Measurements from ENCODE around the gene CBX2. TPM values are rescaled to one million over a fixed set of nuclear protein-coding genes. Genes with fewer than 3 reads are reported as not detected.

The CBX2 gene
- total RNA-seq, 2 donors from 2014 or later, result 2.4 to 5.6 TPM

DNA sequence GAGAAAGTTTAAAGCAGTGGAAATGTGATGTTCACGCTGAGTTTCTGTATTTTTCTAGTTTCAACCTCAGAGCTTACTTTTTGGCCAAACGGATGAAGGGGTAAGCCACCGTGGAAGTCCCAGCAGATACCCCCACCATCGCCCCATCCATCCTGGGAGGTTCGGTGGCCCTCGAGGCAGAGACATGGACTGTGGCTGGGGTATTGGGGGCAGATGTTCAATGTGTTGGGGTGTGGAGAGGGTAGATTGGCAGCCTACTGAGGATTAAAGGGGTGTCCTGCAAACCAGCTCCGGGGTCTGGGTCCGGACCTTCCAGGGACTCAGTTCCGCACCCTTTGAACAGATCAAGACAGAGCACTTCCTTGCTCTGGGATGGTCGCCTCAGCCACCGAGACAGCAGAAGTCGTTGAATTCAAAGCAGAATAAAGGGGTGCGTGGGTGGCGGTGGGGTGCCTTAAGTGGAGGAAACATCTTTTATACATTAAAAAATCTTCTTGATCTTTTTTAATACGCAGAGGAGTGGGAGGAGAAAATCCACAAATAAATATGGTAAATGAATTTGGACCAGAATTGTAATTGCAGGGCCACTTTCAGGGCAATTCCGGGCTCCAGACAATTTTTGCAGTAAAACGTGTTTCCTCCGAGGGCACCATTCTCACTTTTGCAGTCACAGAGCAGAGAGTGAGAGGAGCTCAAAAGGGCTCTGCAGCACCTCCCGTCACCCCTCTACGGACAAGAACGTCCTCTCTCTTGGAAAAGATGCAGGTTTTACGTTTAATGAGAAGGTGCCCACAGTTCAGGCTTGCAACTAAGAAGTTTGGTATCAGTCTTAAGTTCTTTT, 27.1 kb downstream of the CBX2 start:
- H3K27me3 Mint-ChIP-seq (ENCODE audit: low read depth), result peaks cover 73% of the 10 kb centered on the region
- H3K4me3 Mint-ChIP-seq, result peak overlapping the region; percentile 80 to 92
- ATAC-seq (replicated peaks in 1 of 2), result no peak
- peaks cover 5% of the 10 kb centered on the region in 2 donors for H3K36me3 Mint-ChIP-seq (ENCODE audit: insufficient read depth in 2 of 2)
- H3K9me3 Mint-ChIP-seq, result peaks cover 0 to 3% of the 10 kb centered on the region in 2 donors
- H3K27ac Mint-ChIP-seq, result no peak overlapping the region
- DNase-seq, result peak in 1 of 2 donors; percentile 48
- H3K4me1 Mint-ChIP-seq (ENCODE audit: low read depth), result peaks cover 53% of the 10 kb centered on the region

DNA sequence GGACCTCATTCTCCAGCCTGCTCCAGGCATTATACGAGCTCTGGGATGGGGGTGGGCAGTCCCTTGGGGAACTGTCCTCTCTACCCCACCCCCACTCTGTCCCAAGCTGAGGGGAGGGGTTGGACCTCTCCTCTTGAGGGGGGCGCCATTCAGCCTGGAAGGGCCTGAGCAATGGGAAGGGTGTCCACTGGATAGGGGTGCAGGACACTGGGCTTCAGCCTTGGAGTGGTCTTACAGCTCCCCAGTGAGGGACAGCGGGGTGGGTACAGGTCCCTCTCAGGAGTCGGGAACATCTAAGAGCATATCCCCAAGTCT, 28.5 kb downstream of the CBX2 start:
- Mint-ChIP-seq H3K4me1 (ENCODE audit: low read depth) (peaks cover 51% of the 10 kb centered on the region), H3K36me3 (ENCODE audit: insufficient read depth in 2 of 2) (peaks cover 5% of the 10 kb centered on the region in 2 donors), H3K27me3 (ENCODE audit: low read depth) (peaks cover 74% of the 10 kb centered on the region), H3K9me3 (peaks cover 0 to 3% of the 10 kb centered on the region in 2 donors), H3K4me3 (no peak overlapping the region), H3K27ac (no peak overlapping the region)
- DNase-seq (no peak), ATAC-seq (replicated peaks in 1 of 2) (no peak)

DNA sequence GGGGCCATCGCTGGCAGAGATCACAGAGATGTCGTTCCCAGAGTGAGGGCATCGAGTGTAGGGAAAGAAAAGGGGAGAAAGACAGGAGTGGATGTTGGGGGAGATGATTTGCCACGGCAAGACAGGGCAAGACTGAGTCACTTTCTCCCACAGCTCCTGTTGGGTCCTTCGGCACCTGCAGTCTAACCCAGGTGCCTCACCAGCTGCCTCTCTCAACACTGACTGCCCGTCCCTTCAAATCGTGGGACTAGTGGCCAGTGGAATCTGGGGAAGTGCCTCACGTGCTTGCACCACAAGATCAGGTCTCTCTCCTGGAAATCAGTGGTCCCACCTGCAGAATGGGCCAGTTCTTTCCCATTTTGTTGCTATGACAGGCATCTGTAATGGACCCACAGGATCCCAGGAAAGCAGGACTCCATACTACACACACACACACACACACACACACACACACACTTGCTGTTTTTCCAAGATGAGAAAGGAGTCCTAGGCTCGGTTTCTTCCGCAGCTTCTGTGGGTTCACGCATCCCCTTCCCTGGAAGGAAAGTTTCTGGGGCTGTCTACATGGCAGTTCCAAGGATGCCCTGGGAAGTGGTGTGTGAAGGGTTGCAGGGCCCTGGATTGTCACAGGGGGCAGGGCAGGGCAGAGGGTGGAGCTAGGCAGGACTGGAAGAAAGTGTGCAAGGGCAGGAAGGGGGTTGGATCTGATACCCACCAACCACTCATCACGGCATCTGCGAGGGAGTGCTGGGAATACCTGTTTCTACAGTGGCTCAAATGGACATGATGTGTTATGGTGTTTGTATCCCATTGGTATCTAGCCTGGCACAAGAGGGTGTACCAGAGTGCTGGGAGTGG, 29.1 kb downstream of the CBX2 start:
- no peak for DNase-seq
- Mint-ChIP-seq H3K27me3 (ENCODE audit: low read depth) (peaks cover 73% of the 10 kb centered on the region), H3K4me1 (ENCODE audit: low read depth) (peaks cover 50% of the 10 kb centered on the region), H3K27ac (no peak overlapping the region), H3K4me3 (no peak overlapping the region), H3K9me3 (peaks cover 0 to 3% of the 10 kb centered on the region in 2 donors), H3K36me3 (ENCODE audit: insufficient read depth in 2 of 2) (peaks cover 4 to 5% of the 10 kb centered on the region in 2 donors)
- no peak for ATAC-seq (replicated peaks in 1 of 2)

DNA sequence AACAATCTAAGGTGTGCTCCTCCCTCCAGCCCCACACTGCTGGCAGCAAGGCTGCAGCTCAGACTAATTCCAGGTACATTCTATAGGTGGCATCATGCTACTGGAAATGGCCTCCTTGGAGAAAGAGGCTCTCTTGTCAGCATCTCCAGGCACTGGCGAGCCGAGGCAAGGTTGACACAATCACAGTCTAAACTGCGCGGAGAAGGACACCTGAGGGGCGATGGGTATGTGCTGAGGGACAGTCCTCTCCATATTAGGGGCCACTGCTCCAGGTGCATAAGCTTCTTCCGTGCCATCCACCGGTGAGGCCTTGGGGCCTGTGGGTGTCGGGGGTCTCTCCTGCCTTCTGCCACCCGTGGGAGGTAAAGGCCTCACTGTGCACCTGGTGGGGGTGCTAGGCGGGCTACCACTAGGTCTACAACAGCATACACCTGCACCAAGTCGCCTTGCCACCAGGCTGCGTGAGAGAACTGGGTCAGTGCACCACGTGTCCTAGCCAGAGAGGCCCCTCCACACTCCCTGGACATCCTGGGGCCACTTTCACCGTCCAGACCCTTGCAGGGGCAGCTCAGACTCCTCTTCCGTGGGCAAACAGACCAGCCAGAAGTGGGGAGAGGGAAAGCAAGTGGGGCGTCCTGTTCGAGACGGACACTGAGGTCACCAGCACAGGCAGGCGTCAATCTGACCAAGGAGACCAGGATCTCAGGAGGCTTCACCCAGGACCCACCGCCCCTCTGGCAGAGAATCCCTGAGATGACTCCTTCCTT, 31.0 kb downstream of the CBX2 start:
- Mint-ChIP-seq H3K27ac (no peak overlapping the region), H3K4me3 (peak overlapping the region; percentile 43 to 77), H3K36me3 (ENCODE audit: insufficient read depth in 2 of 2) (peaks cover 2 to 3% of the 10 kb centered on the region in 2 donors), H3K9me3 (peaks cover 0 to 3% of the 10 kb centered on the region in 2 donors), H3K27me3 (ENCODE audit: low read depth) (peaks cover 66% of the 10 kb centered on the region), H3K4me1 (ENCODE audit: low read depth) (peaks cover 55% of the 10 kb centered on the region)
- ATAC-seq (replicated peaks in 1 of 2) (no peak), DNase-seq (no peak)

DNA sequence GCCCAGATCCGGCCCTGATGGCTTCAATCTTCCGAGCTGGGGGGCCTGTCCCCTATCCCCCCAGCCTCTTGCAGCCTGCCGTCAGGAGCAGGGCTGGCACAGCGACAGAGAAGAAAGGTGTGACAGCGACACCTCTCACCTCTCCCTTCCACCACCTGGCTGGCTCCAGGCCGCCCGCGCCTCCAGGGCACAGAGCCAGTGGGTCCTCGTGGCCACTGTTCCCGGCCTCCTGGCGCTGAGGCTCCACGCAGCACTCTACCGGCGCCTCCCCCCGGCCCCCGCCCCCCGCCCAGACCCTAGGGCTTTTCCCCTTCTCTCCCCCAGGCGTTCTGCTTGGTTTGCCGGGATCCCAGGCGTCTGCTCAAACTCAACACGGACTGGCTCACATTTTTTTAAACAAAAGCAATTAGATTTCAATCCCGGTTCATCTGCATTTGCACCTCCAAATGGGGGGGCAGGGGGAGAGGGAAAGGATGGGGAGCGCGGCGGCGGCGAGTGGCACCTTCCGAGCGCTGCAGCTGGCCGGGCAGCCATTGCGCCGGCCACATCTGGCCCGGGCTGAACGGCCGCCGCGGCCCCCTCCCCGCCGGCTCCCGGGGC, 31.7 kb downstream of the CBX2 start:
- ATAC-seq (replicated peaks in 1 of 2) (no peak), DNase-seq (no peak)
- Mint-ChIP-seq H3K27me3 (ENCODE audit: low read depth) (peaks cover 71% of the 10 kb centered on the region), H3K36me3 (ENCODE audit: insufficient read depth in 2 of 2) (peaks cover 0 to 3% of the 10 kb centered on the region in 2 donors), H3K9me3 (no peaks in the 10 kb centered on the region), H3K4me1 (ENCODE audit: low read depth) (peaks cover 58% of the 10 kb centered on the region), H3K27ac (no peak overlapping the region), H3K4me3 (peak overlapping the region; percentile 68 to 77)

DNA sequence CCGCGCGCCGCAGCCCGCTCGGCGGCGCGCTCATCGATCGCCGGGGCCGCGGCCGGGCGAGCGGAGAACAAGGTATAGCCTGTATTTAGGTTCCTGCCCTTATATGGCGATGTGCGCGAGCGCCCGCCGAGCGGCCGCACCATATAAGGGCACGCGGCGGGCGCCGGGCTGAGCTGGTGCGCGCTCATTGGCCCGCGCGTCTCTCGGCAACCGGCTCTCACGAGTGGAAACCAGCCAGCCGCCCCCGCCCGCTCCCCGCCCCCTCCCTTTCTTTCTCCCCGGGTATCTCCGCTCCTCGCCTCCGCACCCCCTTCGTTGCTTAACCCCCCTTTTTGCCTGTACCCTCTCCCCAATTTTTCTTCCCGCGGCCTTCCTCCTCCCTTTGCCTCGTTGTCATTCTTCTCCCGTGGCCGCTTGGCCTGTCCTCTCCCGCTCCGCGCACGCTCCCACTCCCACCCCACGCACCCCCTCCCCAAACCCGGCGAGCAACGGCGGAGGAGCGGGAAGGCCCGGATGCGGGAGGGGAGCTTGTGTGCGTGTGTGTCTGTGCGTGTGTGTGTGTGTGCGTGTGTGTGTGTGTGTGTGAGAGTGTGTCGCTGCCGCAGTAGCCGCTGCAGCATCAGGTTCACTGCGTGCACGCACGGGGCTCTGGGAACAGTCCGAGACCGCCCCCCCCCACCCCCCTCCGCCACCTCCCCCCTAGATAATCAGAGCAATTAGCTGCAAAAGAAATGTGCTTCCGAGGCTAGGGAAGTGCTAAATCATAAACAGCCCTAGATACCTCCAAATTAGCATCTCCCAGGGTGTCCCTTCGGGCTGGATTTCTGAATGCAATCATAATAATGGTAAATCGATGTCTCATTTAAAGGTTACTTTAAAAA, 32.4 kb downstream of the CBX2 start:
- Mint-ChIP-seq H3K36me3 (ENCODE audit: insufficient read depth in 2 of 2) (peaks cover 0 to 3% of the 10 kb centered on the region in 2 donors), H3K27me3 (ENCODE audit: low read depth) (peaks cover 66% of the 10 kb centered on the region), H3K4me3 (peak overlapping the region; percentile 73 to 75), H3K4me1 (ENCODE audit: low read depth) (peaks cover 52% of the 10 kb centered on the region), H3K9me3 (no peaks in the 10 kb centered on the region), H3K27ac (no peak overlapping the region)
- DNase-seq, result peak; percentile 83 to 87
- peak; percentile 89 to 90 for ATAC-seq (replicated peaks in 1 of 2)

DNA sequence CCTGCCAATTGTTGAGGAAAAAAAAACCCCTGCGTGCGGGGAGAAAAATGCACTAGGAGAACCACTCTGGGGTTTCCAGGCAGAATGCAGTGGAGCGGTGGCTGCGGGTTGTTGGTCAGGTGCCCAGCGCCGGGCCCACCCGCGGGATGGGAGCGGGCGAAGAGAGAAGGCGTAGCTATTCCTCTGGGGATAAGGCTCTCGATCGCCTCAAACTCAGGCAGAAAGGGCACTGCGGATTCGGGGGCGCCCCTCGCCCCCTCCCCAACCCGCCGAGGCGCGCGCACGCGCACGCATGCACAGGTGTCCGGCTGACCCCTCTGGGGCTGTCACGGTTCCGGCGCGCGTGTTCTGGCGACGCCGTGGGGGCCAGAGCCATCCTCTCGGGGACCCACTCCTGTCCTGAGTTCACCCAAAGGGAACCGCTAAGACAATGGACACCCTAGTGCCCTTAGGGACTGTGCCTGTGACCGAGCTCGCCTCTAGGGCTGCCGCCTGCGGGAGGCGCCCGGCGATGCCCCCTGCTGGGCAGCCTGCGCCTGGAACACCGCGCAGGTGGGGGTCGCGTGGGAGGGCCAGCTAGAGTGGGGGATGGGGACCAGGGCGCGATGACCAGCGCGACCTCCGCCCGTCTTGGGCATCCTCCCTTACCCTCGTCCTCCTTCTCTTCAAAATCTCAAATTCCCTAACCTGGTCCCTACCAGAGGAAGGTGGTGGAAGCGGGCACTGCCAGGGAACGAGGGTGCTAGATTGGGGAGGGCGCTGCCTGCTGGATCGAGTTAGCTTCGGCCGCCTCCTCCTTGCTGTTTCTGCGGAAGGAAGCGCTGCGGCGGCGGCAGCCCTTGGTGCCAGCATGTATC, 33.3 kb downstream of the CBX2 start:
- H3K36me3 Mint-ChIP-seq (ENCODE audit: insufficient read depth in 2 of 2), result peaks cover 0 to 3% of the 10 kb centered on the region in 2 donors
- no peaks in the 10 kb centered on the region for H3K9me3 Mint-ChIP-seq
- peak; percentile 55 to 66 for DNase-seq
- no peak overlapping the region for H3K27ac Mint-ChIP-seq
- peak; percentile 36 to 47 for ATAC-seq (replicated peaks in 1 of 2)
- H3K27me3 Mint-ChIP-seq (ENCODE audit: low read depth), result peaks cover 61% of the 10 kb centered on the region
- peak overlapping the region; percentile 73 to 81 for H3K4me3 Mint-ChIP-seq
- peaks cover 44% of the 10 kb centered on the region for H3K4me1 Mint-ChIP-seq (ENCODE audit: low read depth)

DNA sequence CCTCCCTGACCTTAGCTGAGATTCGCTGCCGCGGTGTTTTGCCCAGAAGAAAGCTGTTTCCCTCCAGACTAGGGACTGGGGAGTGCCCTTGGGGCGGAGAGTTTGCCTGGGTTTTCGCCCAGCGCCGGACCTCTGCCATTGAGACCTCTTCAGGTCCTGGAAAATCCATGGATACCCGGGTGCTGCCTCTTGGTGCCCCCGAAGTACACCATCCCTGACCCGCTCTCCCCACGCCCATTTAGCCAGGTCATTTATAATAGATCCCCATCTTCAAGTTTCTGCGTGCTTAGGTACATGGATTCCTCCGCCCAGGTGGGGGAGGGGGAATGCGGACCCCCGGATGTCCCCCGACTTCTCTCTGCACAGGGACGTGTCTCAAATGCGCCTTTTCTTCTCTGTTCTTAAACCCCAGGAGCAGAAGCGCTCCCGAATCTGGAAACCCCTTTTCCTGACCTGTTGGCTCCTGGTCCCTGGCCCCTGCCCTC, 34.0 kb downstream of the CBX2 start:
- no peak for ATAC-seq (replicated peaks in 1 of 2)
- Mint-ChIP-seq H3K36me3 (ENCODE audit: insufficient read depth in 2 of 2) (peaks cover 0 to 3% of the 10 kb centered on the region in 2 donors), H3K9me3 (no peaks in the 10 kb centered on the region), H3K4me3 (peak overlapping the region; percentile 66 to 81), H3K27me3 (ENCODE audit: low read depth) (peaks cover 60% of the 10 kb centered on the region), H3K27ac (no peak overlapping the region), H3K4me1 (ENCODE audit: low read depth) (peaks cover 37% of the 10 kb centered on the region)
- DNase-seq, result no peak

DNA sequence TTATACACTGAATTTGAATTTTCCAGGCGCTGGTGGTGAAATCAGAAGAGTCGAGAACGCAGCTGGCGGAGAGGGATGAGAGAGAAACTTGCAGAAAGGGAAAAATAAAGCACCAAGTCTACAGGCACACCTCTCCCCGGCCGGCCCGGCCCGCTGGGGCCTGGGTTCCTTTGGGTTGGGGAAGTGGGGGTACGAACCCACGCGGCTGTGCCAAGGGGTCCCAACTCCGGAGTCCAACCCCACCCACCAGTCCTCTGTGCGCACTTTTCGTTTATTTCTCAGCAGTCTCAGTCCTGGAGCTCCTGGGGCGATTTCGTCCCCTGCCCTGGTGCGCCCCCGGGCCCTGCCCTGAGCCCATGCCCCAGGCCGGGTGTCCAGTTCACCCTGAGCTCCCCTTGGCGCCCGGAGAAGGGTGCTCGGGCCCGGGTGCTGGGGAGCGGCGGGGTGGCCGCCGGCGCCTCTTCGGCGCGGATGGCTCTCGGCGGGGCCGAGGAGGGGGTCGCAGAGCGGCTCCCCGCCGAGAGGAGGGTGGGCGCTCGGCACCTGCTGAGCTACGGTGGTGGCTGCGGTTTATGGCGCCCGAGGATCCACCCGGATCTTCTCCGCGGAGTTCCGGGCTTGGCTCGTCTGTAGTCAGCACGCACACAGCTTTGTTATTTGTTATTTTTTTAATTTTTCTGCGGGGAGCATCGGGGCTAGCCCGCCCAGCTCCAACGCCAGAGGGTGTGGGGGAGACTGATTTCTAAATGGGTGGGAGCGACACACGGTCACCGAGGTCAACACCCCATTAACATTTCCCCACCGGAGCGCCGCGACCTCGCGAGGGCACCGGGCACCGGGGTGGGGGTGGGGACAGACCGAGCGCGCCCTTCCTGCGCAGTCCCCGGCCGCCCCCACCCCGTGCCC, 34.7 kb downstream of the CBX2 start:
- DNase-seq (no peak), ATAC-seq (replicated peaks in 1 of 2) (no peak)
- Mint-ChIP-seq H3K27ac (no peak overlapping the region), H3K36me3 (ENCODE audit: insufficient read depth in 2 of 2) (peaks cover 0 to 3% of the 10 kb centered on the region in 2 donors), H3K27me3 (ENCODE audit: low read depth) (peaks cover 60% of the 10 kb centered on the region), H3K9me3 (no peaks in the 10 kb centered on the region), H3K4me1 (ENCODE audit: low read depth) (peaks cover 37% of the 10 kb centered on the region), H3K4me3 (peak overlapping the region; percentile 73 to 81)

DNA sequence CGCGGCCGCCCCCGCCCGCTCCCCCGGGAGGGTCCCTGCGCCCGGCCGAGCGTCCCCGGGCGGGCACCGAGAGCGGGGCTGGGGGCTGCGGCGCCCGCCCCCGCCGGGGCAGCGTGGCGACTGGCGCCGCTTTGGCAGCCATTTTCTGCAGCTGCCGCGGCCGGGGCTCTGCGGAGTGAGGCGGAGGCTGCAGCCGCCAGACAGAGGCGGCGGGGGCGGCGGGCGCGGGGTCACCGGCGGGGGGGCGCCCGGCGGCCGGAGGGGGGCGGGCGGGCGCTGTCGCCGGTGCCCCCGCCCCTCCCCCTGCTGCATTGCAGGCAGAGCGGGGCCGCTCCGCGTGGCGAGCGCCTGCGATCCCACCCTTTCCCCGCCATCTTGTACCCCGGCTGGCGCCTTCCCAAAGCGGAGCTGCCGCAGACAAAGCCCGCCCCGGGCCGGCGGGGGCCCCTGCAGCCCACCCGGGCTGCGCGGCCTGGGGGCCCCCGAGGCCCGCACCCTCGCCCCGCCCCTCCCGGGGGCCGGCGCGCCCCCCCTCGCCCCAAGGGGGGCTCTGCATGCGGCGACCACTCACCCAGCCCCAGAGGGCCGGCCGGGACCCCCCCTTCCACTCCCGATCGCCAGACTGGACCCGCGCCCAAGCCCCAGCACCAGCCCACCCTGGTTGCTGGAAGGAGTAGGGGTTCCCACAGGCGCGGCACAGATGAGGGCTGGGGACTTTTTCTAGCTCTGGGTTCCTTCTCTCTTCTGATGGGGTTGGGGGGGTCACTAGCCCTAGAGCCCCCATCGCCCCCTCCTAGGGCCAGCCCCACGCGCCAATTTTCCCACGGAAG, 35.6 kb downstream of the CBX2 start:
- Mint-ChIP-seq H3K4me1 (ENCODE audit: low read depth) (peaks cover 32% of the 10 kb centered on the region), H3K27me3 (ENCODE audit: low read depth) (peaks cover 54% of the 10 kb centered on the region), H3K27ac (no peak overlapping the region), H3K36me3 (ENCODE audit: insufficient read depth in 2 of 2) (peaks cover 0 to 3% of the 10 kb centered on the region in 2 donors), H3K9me3 (no peaks in the 10 kb centered on the region), H3K4me3 (peak overlapping the region; percentile 27 to 68)
- ATAC-seq (replicated peaks in 1 of 2) (no peak), DNase-seq (no peak)
